ENCODE results near the gene PNLIPRP1.

PNLIPRP1 gene

GRCh38 chr10:116590590-116591444 lies at the start of gene PNLIPRP1:
Gene PNLIPRP1 (plus strand): TSS chr10:116590959. CDS start chr10:116591130, 171 bp downstream.
- TF ChIP-seq USF1 (IDR thresholded peaks at IDR 0.05) (no peak), REST (IDR thresholded peaks at IDR 0.05; ENCODE audit: low read depth) (no peak), ZBTB7A (IDR thresholded peaks at IDR 0.05; ENCODE audit: low read depth) (no peak), CREB1 (IDR thresholded peaks at IDR 0.05; ENCODE audit: low read depth) (no peak), TEAD4 (IDR thresholded peaks at IDR 0.05) (no peak), RAD21 (IDR thresholded peaks at IDR 0.05; ENCODE audit: low read depth) (no peak), TAF1 (IDR thresholded peaks at IDR 0.05; ENCODE audit: low read depth) (no peak), EP300 (IDR thresholded peaks at IDR 0.05; ENCODE audit: borderline replicate concordance) (no peak)

- TF ChIP-seq NFIC (IDR thresholded peaks at IDR 0.05) (no peak), USF1 (IDR thresholded peaks at IDR 0.05) (no peak), CREB1 (IDR thresholded peaks at IDR 0.05; ENCODE audit: low read depth) (no peak), EGR1 (IDR thresholded peaks at IDR 0.05) (no peak), EP300 (IDR thresholded peaks at IDR 0.05; ENCODE audit: borderline replicate concordance) (no peak)
These were observed 48.6 kb upstream of the PNLIPRP1 start for GRCh38 chr10:116542007-116542677.

GRCh38 chr10:116545122-116545521 lies 45.6 kb upstream of the PNLIPRP1 start:
- no peak for TF ChIP-seq REST (IDR thresholded peaks at IDR 0.05; ENCODE audit: low read depth)
- TF ChIP-seq CREB1 (IDR thresholded peaks at IDR 0.05; ENCODE audit: low read depth), result no peak
- no peak for TF ChIP-seq TEAD4 (IDR thresholded peaks at IDR 0.05)
- TF ChIP-seq RAD21 (IDR thresholded peaks at IDR 0.05; ENCODE audit: low read depth), result no peak
- no peak for TF ChIP-seq TAF1 (IDR thresholded peaks at IDR 0.05; ENCODE audit: low read depth)
- TF ChIP-seq USF1 (IDR thresholded peaks at IDR 0.05), result no peak
- TF ChIP-seq TCF12 (IDR thresholded peaks at IDR 0.05; ENCODE audit: low read depth), result no peak
- TF ChIP-seq CEBPB (IDR thresholded peaks at IDR 0.05), result no peak
- no peak for TF ChIP-seq FOXM1 (IDR thresholded peaks at IDR 0.05; ENCODE audit: borderline replicate concordance, low read depth)
- no peak for TF ChIP-seq MAX (IDR thresholded peaks at IDR 0.05)
- TF ChIP-seq YY1 (IDR thresholded peaks at IDR 0.05; ENCODE audit: low read depth), result no peak
- TF ChIP-seq EP300 (IDR thresholded peaks at IDR 0.05; ENCODE audit: borderline replicate concordance), result no peak
- TF ChIP-seq EGR1 (IDR thresholded peaks at IDR 0.05), result no peak
- no peak for TF ChIP-seq ZBTB7A (IDR thresholded peaks at IDR 0.05; ENCODE audit: low read depth)
- TF ChIP-seq NFIC (IDR thresholded peaks at IDR 0.05), result no peak

GRCh38 chr10:116545756-116546155 lies 45.0 kb upstream of the PNLIPRP1 start, which contains the start of gene PNLIP:
Gene PNLIP (plus strand): TSS chr10:116545931. CDS start chr10:116546093, 162 bp downstream.
- TF ChIP-seq NFIC (IDR thresholded peaks at IDR 0.05) (no peak), FOXM1 (IDR thresholded peaks at IDR 0.05; ENCODE audit: borderline replicate concordance, low read depth) (no peak), RAD21 (IDR thresholded peaks at IDR 0.05; ENCODE audit: low read depth) (no peak), ZBTB7A (IDR thresholded peaks at IDR 0.05; ENCODE audit: low read depth) (no peak), USF1 (IDR thresholded peaks at IDR 0.05) (no peak), TEAD4 (IDR thresholded peaks at IDR 0.05) (no peak), CEBPB (IDR thresholded peaks at IDR 0.05) (no peak), YY1 (IDR thresholded peaks at IDR 0.05; ENCODE audit: low read depth) (no peak), REST (IDR thresholded peaks at IDR 0.05; ENCODE audit: low read depth) (no peak), MAX (IDR thresholded peaks at IDR 0.05) (no peak), TAF1 (IDR thresholded peaks at IDR 0.05; ENCODE audit: low read depth) (no peak), TCF12 (IDR thresholded peaks at IDR 0.05; ENCODE audit: low read depth) (no peak), EGR1 (IDR thresholded peaks at IDR 0.05) (no peak), CREB1 (IDR thresholded peaks at IDR 0.05; ENCODE audit: low read depth) (no peak), EP300 (IDR thresholded peaks at IDR 0.05; ENCODE audit: borderline replicate concordance) (no peak)

Data from Ishikawa (cell line).